Frontal cortex (tissue), 4 donors: ENCODE data around the gene CCDC78. TPM values are rescaled to one million over a fixed set of nuclear protein-coding genes. Genes with fewer than 3 reads are reported as not detected.
A peak's percentile ranks its signal among the peaks of the same experiment; 100 is the strongest.

Source experiments
- DNase-seq, 2 donors: peaks; one replicate each; pipeline ENCODE4 v3.0.0; 2012; ENCODE audit warnings: low spot score in 2 of 2
- FAIRE-seq: peaks from 2 replicates; lab custom pipeline; 2012; peaks lifted over from hg19 to GRCh38; lab: Jason Lieb, UNC
- total RNA-seq: library from RNA; depleted of rRNA; stranded (reverse); fragments of >200 nt; gene quantifications from one replicate; pipeline ENCODE4 v1.2.3, GENCODE V29; 2014
- donor health status: control.
- donor health status: control.
- donor health status: control.

Gene CCDC78
- total RNA-seq, 1 donor from 2014 or later = 4.5 TPM

- FAIRE-seq (no peak), DNase-seq (no peak)
Measured at GRCh38 chr16:727291-727977, 1.2 kb upstream of the CCDC78 start.

DNA sequence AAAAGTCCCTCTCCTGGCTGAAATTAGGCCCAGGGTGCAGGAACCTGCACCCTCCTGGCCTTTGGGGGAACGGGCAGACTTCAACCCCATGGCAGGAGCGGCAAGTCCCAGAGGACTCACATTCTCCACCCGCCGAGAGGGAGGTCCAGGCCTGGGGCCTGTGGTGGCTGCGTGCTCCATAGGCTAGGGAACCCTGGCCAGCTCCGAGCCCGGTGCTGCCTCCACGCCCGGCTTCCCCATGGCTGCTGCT is 130 bp downstream of the CCDC78 start:
- DNase-seq = no peak
- no peak for FAIRE-seq

DNA sequence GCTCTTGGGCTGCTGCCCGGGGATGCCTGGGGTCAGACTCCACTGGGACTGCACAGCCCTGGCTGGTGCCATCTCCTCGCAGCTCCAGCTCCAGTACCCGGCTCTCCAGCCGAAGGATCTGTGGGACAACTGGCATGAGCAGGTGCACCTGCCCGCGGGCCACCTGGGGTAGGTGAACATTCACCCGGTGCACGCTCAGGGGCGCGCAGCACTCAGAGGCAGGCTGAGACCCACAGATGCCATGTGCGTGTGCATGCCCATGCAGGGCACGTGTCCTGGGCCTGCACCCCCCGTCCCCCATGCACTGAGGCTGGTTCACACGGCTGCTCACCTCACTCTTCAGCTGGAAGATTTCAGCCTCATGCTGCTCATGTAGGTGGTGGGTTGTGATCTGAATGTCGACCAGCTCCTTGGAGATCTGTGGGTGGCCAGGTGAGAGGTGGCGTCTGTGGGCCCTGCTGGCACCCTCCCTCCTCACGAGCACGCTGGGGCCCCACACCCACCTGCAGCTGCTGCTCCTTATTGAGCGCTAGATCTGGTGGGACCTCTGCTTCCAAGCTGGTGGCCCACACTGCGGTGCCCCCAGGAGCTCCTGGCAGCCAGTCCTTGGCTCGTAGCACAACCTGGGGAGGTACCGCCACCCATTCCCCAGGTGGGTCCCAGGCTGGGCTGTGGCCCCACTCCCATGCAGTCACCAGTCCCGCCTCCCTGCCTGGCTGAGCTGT is 618 bp downstream of the CCDC78 start:
- no peak for DNase-seq
- no peak for FAIRE-seq

GRCh38 chr16:725041-725376 is 1.2 kb downstream of the CCDC78 start:
- no peak for FAIRE-seq

DNA sequence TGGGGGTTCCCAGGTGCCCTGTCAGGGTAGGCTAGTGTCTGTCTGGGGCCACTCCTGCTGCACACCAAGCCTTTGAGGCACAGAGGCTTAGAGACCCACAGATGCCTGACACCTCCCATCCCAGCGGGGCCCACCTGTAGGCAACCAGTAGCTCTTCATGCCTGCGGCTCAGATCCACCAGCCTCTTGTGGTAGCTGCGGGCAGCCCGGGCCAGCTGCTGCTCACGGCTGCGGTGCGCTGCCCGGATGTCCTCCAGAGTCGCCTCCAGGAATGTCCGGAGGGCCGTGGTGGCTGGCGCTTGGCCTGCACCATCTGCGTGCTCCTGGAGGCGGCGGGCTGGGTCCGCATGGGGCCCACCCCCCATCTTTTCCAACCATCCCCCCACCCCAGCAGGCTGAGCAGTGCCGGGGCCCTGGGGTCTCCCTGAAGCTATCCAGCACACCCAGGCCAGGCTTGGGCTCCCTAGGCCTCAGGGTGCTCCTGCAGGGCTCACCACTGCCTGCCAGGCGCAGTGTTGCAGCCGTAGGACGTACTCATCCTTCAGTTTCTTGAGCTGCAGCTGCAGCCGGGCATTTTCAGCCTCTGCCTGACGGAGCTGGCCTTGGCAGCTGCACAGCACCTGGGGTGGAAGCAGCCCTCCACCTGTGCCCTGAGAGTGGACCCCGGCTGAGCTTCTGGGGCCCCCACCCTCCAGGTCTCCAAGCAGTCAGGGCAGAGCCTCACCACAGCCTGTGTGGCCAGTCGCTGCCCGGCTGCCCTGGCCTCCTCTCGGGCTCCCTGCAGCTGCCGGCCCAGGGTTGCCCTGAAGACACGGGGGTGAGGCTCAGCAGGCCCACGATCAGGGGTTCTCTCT is 1.8 kb downstream of the CCDC78 start:
- DNase-seq = no peak

More at GRCh38 chr16:725041-725376, 1.2 kb downstream of the CCDC78 start:
- no peak for DNase-seq

GRCh38 chr16:723695-724094 is 2.5 kb downstream of the CCDC78 start:
- FAIRE-seq (no peak), DNase-seq (no peak)

More for the DNA sequence above, 1.8 kb downstream of the CCDC78 start:
- no peak for FAIRE-seq

DNA sequence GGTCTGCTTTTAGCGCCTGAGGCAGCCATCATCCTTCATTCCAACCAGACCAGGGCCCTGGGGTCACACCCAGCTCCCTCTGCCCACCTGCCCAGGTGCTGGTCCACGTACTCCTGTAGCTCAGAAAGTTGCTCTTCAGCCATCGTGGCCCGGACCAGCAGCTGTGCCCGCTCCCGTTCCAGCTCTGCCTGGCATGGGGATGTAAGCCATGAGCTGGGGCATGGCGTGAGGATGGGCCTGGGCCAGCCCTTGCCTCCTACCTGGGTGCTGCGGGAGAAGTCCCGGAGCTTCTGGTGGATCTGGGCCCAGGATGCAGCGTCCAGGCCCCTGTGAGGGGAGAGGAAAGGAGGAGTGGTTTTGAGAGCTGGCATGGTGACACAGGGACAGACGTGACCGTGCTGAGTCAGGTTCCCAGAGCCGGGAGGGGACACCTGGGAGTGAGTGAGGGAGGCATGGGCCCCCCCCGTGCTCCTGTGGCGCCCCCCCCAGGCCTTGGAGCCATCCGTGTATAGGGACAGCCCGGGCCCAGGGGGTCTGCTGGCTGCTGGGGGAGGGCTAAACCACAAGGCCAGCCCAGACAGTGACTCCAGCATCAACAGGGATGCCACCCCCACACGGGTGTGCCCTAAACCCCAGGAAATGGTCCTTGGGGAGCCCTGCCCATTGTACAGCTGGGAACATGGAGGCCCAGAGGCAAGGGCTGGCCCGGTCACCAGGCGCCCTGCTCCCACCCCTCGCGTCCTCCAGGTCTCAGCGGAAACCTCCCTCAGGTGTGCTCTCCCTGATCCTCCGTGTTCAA is 3.2 kb downstream of the CCDC78 start:
- no peak for DNase-seq
- no peak for FAIRE-seq

DNA sequence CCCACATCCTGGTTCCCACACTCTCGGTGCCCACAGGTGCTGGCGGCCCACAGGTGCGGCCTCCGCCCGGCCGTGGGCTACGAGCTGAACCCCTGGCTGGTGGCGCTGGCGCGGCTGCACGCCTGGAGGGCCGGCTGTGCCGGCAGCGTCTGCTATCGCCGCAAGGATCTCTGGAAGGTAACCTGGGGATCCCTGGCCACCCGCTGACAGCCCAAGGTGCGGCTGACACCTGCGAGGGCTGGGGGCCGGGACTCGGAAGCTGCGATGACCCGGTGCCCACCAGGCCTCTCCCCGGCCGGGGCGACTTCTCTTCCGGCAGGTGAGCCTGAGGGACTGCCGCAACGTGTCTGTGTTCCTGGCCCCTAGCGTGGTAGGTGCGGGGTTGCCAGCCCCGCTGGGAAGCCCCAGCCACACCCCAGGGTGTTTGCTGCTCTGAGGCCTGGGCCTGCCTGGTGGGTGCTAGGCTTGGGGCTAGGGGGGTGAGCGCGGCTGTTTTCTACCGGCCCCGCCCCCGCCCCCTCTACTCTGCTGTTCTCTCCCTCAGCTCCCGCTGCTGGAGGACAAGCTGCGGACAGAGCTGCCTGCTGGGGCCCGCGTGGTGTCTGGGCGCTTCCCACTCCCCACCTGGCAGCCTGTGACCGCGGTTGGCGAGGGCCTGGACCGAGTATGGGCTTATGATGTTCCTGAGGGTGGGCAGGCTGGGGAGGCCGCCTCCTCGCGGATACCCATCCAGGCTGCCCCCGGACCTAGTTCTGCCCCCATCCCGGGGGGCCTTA is 4.3 kb downstream of the CCDC78 start:
- FAIRE-seq = no peak
- no peak for DNase-seq

- FAIRE-seq (no peak), DNase-seq (peak; percentile 90 to 97)
Measured at GRCh38 chr16:720990-721764, 5.1 kb downstream of the CCDC78 start, which contains the start of gene ANTKMT. Gene ANTKMT (plus strand): TSS chr16:721146. CDS start chr16:721275, 129 bp downstream.

GRCh38 chr16:720447-720989 is 5.7 kb downstream of the CCDC78 start:
- FAIRE-seq = no peak

DNA sequence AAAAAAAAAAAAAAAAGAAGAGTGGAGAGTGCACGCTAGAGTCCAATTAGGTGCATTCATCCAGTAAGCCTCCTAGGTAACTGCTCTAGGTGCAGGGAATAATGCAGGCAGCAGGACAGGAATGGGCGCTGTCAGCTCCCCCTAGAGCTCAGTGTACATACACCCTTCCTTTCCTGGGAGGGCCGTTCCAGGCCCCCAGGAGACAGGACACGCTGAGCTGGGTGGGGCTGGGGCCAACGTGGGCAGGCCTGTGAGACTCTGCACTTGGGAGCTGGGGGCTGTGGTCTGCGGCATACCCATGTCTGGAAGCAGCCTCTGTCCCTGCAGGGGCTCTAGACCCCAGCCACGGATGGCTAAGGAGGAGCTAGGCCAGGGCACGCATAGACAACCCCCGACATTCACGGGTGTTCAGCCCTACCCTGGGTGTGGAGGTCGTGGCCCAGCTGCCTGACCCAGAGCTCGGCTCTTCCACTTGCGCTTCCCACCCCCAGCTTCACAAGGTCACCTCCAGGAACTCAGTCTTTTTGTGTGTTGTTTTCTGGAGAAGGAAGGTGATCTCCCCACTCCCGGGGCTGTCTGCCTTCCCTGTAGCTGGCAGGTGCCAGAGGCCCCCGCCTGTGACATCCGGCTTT is 6.3 kb downstream of the CCDC78 start:
- DNase-seq (no peak), FAIRE-seq (no peak)

More at GRCh38 chr16:720447-720989, 5.7 kb downstream of the CCDC78 start:
- DNase-seq = peak; percentile 75

GRCh38 chr16:718922-719321 is 7.3 kb downstream of the CCDC78 start:
- no peak for FAIRE-seq
- no peak for DNase-seq

DNA sequence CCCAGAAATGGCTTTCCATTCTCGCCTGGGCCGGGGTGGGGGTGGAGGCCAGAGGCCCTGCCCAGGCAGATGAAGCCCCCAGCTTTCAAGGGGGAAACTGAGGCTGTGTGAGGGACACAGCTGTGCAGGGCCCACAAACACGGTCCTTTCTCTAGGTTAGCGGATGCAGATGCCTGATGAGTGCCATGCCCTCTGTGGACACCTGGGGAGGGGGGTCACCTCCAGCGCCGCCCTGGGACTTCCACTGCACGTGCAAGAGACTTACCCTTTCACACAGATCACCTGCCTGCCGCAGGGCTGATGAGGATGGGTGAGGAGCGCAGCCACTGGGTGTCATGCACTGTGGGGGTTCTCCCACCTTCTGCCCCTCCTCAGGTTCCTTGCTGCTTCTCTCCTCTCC is 7.9 kb downstream of the CCDC78 start:
- no peak for FAIRE-seq
- DNase-seq = no peak

- no peak for FAIRE-seq
Measured at GRCh38 chr16:717450-718245, 8.6 kb downstream of the CCDC78 start.

DNA sequence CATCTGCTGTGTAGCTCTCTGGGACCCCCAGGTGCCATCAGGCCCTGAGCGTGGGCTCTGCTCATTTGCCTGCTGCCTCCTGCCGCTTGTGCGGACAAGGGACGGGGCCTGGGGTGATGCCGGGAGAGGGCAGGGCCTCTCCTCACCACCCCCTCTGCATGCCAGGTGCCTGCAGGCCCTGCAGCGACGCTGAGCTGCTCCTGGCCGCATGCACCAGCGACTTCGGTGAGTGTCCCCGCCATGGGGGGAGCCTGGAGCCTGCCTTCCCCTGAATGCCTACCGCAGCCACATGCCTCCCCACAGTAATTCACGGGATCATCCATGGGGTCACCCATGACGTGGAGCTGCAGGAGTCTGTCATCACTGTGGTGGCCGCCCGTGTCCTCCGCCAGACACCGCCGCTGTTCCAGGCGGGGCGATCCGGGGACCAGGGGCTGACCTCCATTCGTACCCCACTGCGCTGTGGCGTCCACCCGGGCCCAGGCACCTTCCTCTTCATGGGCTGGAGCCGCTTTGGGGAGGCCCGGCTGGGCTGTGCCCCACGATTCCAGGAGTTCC is 9.4 kb downstream of the CCDC78 start:
- DNase-seq (no peak), FAIRE-seq (no peak)

More at GRCh38 chr16:717450-718245, 8.6 kb downstream of the CCDC78 start:
- DNase-seq = no peak

DNA sequence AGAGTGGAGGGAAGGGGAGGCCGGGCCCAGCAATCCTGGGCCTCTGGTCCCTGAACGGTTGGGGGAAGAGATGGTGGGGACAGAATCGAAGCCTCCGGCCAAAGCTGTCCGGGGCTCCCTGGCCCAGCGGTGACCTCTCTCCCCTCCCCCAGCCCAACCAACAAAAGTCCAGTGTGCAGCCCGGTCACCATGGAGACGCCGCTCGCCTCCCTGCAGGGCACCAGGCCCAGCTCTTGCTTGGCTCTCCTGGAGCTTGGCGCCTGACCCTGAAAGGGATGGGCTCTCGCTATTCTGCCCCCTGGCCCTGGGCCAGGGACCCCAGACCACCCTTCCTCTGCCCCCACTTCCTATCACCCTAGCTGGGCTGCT is 10.1 kb downstream of the CCDC78 start:
- DNase-seq = peak; percentile 79 to 93

More for the DNA sequence above, 10.1 kb downstream of the CCDC78 start:
- FAIRE-seq = no peak
